Liver (tissue), 9 donors: ENCODE measurements around the gene TRMT44. TPM values are rescaled to one million over a fixed set of nuclear protein-coding genes. Genes with fewer than 3 reads are reported as not detected.

Experiments used
- DNase-seq: peaks from one replicate; pipeline ENCODE4 v3.0.0-alpha.2; 2017; ENCODE audit warnings: low spot score
- H3K27ac ChIP-seq, 2 donors: one replicate each; pipeline ENCODE4 v1.7.0; 2013; ENCODE audit warnings: inconsistent platforms in 2 of 2, low read length in 2 of 2, control low read depth in 1 of 2, low read depth in 1 of 2, mild to moderate bottlenecking in 1 of 2
- H3K27me3 ChIP-seq, 4 donors: one replicate each; pipeline versions ENCODE4 v1.6.1 to v1.7.0; 2013; ENCODE audit warnings: low read length in 3 of 4, inconsistent platforms in 1 of 4, mild to moderate bottlenecking in 1 of 4, moderate library complexity in 1 of 4; ENCODE audit not compliant: control insufficient read depth in 4 of 4, insufficient read depth in 4 of 4
- H3K36me3 ChIP-seq, 4 donors: one replicate each; pipeline versions ENCODE4 v1.6.1 to v1.7.0; 2013; ENCODE audit warnings: low read length in 3 of 4, mild to moderate bottlenecking in 3 of 4, low read depth in 1 of 4, moderate library complexity in 1 of 4; ENCODE audit not compliant: control insufficient read depth in 4 of 4, insufficient read depth in 3 of 4
- H3K4me1 ChIP-seq, 4 donors: one replicate each; pipeline versions ENCODE4 v1.6.1 to v1.7.0; 2013; ENCODE audit warnings: low read length in 3 of 4, mild to moderate bottlenecking in 3 of 4, moderate library complexity in 1 of 4; ENCODE audit not compliant: control insufficient read depth in 4 of 4, insufficient read depth in 4 of 4
- H3K4me3 ChIP-seq, 3 donors: one replicate each; pipeline versions ENCODE4 v1.6.1 to v1.7.0; 2013; ENCODE audit warnings: low read length in 3 of 3, control low read depth in 1 of 3, low read depth in 1 of 3, mild to moderate bottlenecking in 1 of 3
- H3K9ac ChIP-seq, 2 donors: one replicate each; pipeline ENCODE4 v1.7.0; 2013; ENCODE audit warnings: low read length in 2 of 2, mild to moderate bottlenecking in 2 of 2, moderate library complexity in 2 of 2, control low read depth in 1 of 2, low read depth in 1 of 2
- H3K9me3 ChIP-seq, 4 donors: one replicate each; pipeline versions ENCODE4 v1.6.1 to v1.7.0; 2013; ENCODE audit warnings: low read length in 3 of 4; ENCODE audit not compliant: control insufficient read depth in 4 of 4
- EGR1 ChIP-seq, 2 donors: IDR thresholded peaks; 2 replicates each; pipeline ENCODE4 v1.6.1; 2016 to 2018; ENCODE audit warnings: antibody characterized with exemption in 2 of 2, low read depth in 2 of 2
- FOXA1 ChIP-seq: IDR thresholded peaks from 2 replicates; pipeline ENCODE4 v1.6.1; 2016; ENCODE audit warnings: antibody characterized with exemption
- FOXA2 ChIP-seq: IDR thresholded peaks from 2 replicates; pipeline ENCODE4 v1.6.1; 2016; ENCODE audit warnings: antibody characterized with exemption
- HNF4A ChIP-seq, 2 donors: conservative IDR thresholded peaks; 2 replicates each; pipeline ENCODE4 v1.6.1; 2016; ENCODE audit warnings: antibody characterized with exemption in 2 of 2, mild to moderate bottlenecking in 2 of 2
- JUND ChIP-seq, 2 donors: IDR thresholded peaks; 2 replicates each; pipeline ENCODE4 v1.6.1; 2016; ENCODE audit warnings: antibody characterized with exemption in 2 of 2
- NR2F2 ChIP-seq: IDR thresholded peaks from 2 replicates; pipeline ENCODE4 v1.6.1; 2016; ENCODE audit warnings: antibody characterized with exemption
- RAD21 ChIP-seq, 2 donors: IDR thresholded peaks; 2 replicates each; pipeline ENCODE4 v1.6.1; 2016; ENCODE audit warnings: antibody characterized with exemption in 2 of 2, mild to moderate bottlenecking in 2 of 2
- RXRA ChIP-seq, 2 donors: IDR thresholded peaks; 2 replicates each; pipeline ENCODE4 v1.6.1; 2017 to 2018; ENCODE audit warnings: antibody characterized with exemption in 2 of 2, mild to moderate bottlenecking in 1 of 2
- SP1 ChIP-seq: IDR thresholded peaks from 2 replicates; pipeline ENCODE4 v1.6.1; 2018; ENCODE audit warnings: antibody characterized with exemption, mild to moderate bottlenecking
- TAF1 ChIP-seq: conservative IDR thresholded peaks from 2 replicates; pipeline ENCODE4 v1.6.1; 2016; ENCODE audit warnings: antibody characterized with exemption, mild to moderate bottlenecking
- YY1 ChIP-seq: IDR thresholded peaks from 2 replicates; pipeline ENCODE4 v1.6.1; 2016; ENCODE audit warnings: antibody characterized with exemption, mild to moderate bottlenecking
- WGBS: extraction: QIAGEN DNeasy Blood & Tissue Kit; methylation state at CpG from one replicate; pipeline ENCODE4 v1.1.7; 2013; 5-methylcytosine and 5-hydroxymethylcytosine counted together
- polyA plus RNA-seq, 2 donors: library from polyadenylated mRNA; stranded (reverse) in 1 of 2; unstranded in 1 of 2; fragments of 200-250 nt in 1 of 2; fragments of >200 nt in 1 of 2; fragmentation: Nextera tagmentation in 1 of 2; extraction: Ambion mirVana in 1 of 2; gene quantifications; one replicate each; pipeline versions ENCODE4 v1.2.1 to v1.2.3, GENCODE V29; 2013 to 2015
- total RNA-seq, 2 donors: library from RNA; depleted of rRNA; stranded (reverse); fragments of >200 nt; gene quantifications; one replicate each; pipeline ENCODE4 v1.2.3, GENCODE V29; 2014
- TF ChIP-seq, protein P1 (sequence below): IDR thresholded peaks from 2 replicates; pipeline ENCODE4 v1.6.1; 2016; ENCODE audit warnings: antibody characterized with exemption
- TF ChIP-seq, protein P2 (sequence below): fragments of 150-350 bp; IDR thresholded peaks from 2 replicates; pipeline ENCODE4 v1.5.1; 2017; ENCODE audit warnings: improper control_type of control experiment, low read depth, low read length; ENCODE audit not compliant: missing input control
- TF ChIP-seq, protein P3 (sequence below): IDR thresholded peaks from 2 replicates; pipeline ENCODE4 v1.6.1; 2016; ENCODE audit warnings: antibody characterized with exemption
- TF ChIP-seq, protein P4 (sequence below): IDR thresholded peaks from 2 replicates; pipeline ENCODE4 v1.6.1; 2016; ENCODE audit warnings: antibody characterized with exemption
- TF ChIP-seq, protein P5 (sequence below): IDR thresholded peaks from 2 replicates; pipeline ENCODE4 v1.6.1; 2016; ENCODE audit warnings: antibody characterized with exemption, mild to moderate bottlenecking
- donor health status: healthy.
- donor health status: healthy.
- donor health status: healthy.
- donor health status: healthy.
- donor health status: healthy.

TRMT44 gene
- total and polyA plus RNA-seq, 4 donors: 3.0 to 16.0 (median 5.7) TPM

DNA sequence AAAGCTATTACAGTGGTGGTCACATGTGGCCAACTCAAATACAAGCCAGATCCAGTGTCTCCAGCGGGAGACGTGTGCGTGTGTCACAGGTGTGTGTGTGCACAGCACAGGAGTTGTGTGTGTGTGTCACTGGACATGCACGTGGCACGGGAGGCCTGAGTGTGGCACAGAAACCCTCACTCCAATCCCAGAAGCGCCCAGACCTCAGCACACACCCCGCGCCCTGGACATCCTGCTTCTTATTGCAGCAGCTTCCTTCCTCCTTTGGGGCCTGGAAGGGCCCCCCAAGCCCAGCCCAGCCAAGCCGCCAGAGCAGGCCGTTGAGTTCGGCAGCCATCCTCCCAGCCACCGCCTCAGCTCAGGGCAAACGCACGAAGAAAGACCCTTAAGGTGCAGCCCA, 37.9 kb upstream of the TRMT44 start:
- TF ChIP-seq, protein P1, sequence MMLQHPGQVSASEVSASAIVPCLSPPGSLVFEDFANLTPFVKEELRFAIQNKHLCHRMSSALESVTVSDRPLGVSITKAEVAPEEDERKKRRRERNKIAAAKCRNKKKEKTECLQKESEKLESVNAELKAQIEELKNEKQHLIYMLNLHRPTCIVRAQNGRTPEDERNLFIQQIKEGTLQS: no peak
- TF ChIP-seq TAF1 (no peak), JUND (IDR thresholded peaks at IDR 0.05) (no peak), YY1 (no peak), FOXA1 (no peak), RAD21 (IDR thresholded peaks at IDR 0.05) (no peak), SP1 (no peak), HNF4A (conservative IDR thresholded peaks at IDR 0.05) (no peak), EGR1 (IDR thresholded peaks at IDR 0.05; ENCODE audit: low read depth in 2 of 2) (no peak), RXRA (IDR thresholded peaks at IDR 0.05) (no peak)
- TF ChIP-seq, protein P2, sequence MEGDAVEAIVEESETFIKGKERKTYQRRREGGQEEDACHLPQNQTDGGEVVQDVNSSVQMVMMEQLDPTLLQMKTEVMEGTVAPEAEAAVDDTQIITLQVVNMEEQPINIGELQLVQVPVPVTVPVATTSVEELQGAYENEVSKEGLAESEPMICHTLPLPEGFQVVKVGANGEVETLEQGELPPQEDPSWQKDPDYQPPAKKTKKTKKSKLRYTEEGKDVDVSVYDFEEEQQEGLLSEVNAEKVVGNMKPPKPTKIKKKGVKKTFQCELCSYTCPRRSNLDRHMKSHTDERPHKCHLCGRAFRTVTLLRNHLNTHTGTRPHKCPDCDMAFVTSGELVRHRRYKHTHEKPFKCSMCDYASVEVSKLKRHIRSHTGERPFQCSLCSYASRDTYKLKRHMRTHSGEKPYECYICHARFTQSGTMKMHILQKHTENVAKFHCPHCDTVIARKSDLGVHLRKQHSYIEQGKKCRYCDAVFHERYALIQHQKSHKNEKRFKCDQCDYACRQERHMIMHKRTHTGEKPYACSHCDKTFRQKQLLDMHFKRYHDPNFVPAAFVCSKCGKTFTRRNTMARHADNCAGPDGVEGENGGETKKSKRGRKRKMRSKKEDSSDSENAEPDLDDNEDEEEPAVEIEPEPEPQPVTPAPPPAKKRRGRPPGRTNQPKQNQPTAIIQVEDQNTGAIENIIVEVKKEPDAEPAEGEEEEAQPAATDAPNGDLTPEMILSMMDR: no peak
- TF ChIP-seq, protein P3, sequence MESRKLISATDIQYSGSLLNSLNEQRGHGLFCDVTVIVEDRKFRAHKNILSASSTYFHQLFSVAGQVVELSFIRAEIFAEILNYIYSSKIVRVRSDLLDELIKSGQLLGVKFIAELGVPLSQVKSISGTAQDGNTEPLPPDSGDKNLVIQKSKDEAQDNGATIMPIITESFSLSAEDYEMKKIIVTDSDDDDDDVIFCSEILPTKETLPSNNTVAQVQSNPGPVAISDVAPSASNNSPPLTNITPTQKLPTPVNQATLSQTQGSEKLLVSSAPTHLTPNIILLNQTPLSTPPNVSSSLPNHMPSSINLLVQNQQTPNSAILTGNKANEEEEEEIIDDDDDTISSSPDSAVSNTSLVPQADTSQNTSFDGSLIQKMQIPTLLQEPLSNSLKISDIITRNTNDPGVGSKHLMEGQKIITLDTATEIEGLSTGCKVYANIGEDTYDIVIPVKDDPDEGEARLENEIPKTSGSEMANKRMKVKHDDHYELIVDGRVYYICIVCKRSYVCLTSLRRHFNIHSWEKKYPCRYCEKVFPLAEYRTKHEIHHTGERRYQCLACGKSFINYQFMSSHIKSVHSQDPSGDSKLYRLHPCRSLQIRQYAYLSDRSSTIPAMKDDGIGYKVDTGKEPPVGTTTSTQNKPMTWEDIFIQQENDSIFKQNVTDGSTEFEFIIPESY: no peak
- TF ChIP-seq, protein P4, sequence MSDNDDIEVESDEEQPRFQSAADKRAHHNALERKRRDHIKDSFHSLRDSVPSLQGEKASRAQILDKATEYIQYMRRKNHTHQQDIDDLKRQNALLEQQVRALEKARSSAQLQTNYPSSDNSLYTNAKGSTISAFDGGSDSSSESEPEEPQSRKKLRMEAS: no peak
- TF ChIP-seq, protein P5, sequence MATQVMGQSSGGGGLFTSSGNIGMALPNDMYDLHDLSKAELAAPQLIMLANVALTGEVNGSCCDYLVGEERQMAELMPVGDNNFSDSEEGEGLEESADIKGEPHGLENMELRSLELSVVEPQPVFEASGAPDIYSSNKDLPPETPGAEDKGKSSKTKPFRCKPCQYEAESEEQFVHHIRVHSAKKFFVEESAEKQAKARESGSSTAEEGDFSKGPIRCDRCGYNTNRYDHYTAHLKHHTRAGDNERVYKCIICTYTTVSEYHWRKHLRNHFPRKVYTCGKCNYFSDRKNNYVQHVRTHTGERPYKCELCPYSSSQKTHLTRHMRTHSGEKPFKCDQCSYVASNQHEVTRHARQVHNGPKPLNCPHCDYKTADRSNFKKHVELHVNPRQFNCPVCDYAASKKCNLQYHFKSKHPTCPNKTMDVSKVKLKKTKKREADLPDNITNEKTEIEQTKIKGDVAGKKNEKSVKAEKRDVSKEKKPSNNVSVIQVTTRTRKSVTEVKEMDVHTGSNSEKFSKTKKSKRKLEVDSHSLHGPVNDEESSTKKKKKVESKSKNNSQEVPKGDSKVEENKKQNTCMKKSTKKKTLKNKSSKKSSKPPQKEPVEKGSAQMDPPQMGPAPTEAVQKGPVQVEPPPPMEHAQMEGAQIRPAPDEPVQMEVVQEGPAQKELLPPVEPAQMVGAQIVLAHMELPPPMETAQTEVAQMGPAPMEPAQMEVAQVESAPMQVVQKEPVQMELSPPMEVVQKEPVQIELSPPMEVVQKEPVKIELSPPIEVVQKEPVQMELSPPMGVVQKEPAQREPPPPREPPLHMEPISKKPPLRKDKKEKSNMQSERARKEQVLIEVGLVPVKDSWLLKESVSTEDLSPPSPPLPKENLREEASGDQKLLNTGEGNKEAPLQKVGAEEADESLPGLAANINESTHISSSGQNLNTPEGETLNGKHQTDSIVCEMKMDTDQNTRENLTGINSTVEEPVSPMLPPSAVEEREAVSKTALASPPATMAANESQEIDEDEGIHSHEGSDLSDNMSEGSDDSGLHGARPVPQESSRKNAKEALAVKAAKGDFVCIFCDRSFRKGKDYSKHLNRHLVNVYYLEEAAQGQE: no peak
- no peaks in the 10 kb centered on the region for H3K4me1 ChIP-seq
- H3K4me3 ChIP-seq: no peak overlapping the region
- no peak overlapping the region for H3K9ac ChIP-seq
- H3K27ac ChIP-seq: no peak overlapping the region
- DNase-seq: no peak
- no peaks in the 10 kb centered on the region for H3K9me3 ChIP-seq
- WGBS: 80% methylated on average over 14 of the region's 14 CpGs
- no peaks in the 10 kb centered on the region for H3K27me3 ChIP-seq
- peaks cover 4 to 27% (median 10%) of the 10 kb centered on the region in 4 donors for H3K36me3 ChIP-seq

DNA sequence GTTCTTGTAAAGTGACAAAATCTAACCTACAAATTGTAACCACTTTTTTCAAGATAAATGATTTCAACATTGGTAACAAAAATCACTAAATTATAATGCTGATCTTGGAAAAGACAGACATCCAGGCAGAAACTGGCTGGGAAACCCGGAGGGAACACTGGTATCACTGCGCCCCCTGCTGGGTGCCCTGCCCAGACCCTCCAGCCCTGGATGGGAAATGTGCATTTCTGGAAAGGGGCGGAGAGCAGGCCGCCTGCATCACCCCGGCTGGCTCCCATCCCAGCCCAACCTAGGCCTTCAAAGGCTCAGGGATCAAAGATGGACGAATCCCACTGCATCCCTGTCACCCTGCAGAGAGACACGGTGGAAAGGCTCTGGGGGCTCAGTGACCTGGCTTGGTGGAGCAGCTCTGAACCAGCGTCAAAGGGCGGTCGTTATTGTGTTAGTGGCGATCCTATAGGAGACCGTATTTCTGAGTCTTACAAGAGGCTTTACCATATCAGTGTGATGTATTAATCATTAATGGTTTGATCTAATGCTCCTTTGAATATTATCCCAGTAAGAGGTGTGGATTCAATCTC, 37.3 kb upstream of the TRMT44 start:
- H3K27me3 ChIP-seq: no peaks in the 10 kb centered on the region
- 46% methylated on average over 12 of the region's 12 CpGs for WGBS
- TF ChIP-seq, protein P2: peak; percentile 95
- peak; percentile 64 for TF ChIP-seq YY1
- no peak for TF ChIP-seq EGR1 (IDR thresholded peaks at IDR 0.05; ENCODE audit: low read depth in 2 of 2)
- TF ChIP-seq, protein P4: no peak
- peak; percentile 94 to 98 for TF ChIP-seq RAD21 (IDR thresholded peaks at IDR 0.05)
- TF ChIP-seq FOXA2: no peak
- TF ChIP-seq TAF1: no peak
- no peak for TF ChIP-seq NR2F2
- TF ChIP-seq HNF4A (conservative IDR thresholded peaks at IDR 0.05): peak in 1 of 2 donors; percentile 30
- no peak overlapping the region for H3K4me3 ChIP-seq
- H3K36me3 ChIP-seq: peaks cover 4 to 31% (median 10%) of the 10 kb centered on the region in 4 donors
- no peak overlapping the region for H3K9ac ChIP-seq
- H3K27ac ChIP-seq: no peak overlapping the region
- H3K4me1 ChIP-seq: no peaks in the 10 kb centered on the region
- DNase-seq: peak; percentile 83
- no peaks in the 10 kb centered on the region for H3K9me3 ChIP-seq
